Mesothelial cell of epicardium (in vitro differentiated cells): ENCODE results near the gene PLCB1. TPM values are rescaled to one million over a fixed set of nuclear protein-coding genes. Genes with fewer than 3 reads are reported as not detected.

Experiments used
- DNase-seq, 2 experiments: peaks; one replicate each; pipeline ENCODE4 v3.0.0; 2021; ENCODE audit warnings: low spot score in 2 of 2; ENCODE audit not compliant: unreplicated experiment in 2 of 2
- H3K27ac Mint-ChIP-seq: 2 replicates; pipeline ENCODE4 v1.8.0; 2021; ENCODE audit warnings: mixed read lengths
- H3K27me3 Mint-ChIP-seq: 2 replicates; pipeline ENCODE4 v1.8.0; 2021; ENCODE audit warnings: low read depth, mixed read lengths
- H3K36me3 Mint-ChIP-seq: 2 replicates; pipeline ENCODE4 v1.8.0; 2021; ENCODE audit warnings: mixed read lengths
- H3K4me1 Mint-ChIP-seq: 2 replicates; pipeline ENCODE4 v1.8.0; 2021; ENCODE audit warnings: mixed read lengths
- H3K4me3 Mint-ChIP-seq: 2 replicates; pipeline ENCODE4 v1.8.0; 2021; ENCODE audit warnings: mild to moderate bottlenecking, moderate library complexity, mixed read lengths
- H3K9me3 Mint-ChIP-seq: 2 replicates; pipeline ENCODE4 v1.8.0; 2021; ENCODE audit warnings: mixed read lengths
- total RNA-seq: library from RNA; stranded (reverse); gene quantifications from 3 replicates; pipeline ENCODE4 v1.2.1, GENCODE V29; 2021
- TF ChIP-seq, protein P1 (sequence below): fragments of 200-600 bp; sonication (generic); IDR thresholded peaks from one replicate; pipeline ENCODE4 v1.5.0; 2021; ENCODE audit warnings: antibody characterized with exemption; ENCODE audit not compliant: unreplicated experiment

The PLCB1 gene
- total RNA-seq, 1 donor from 2014 or later: 41.5 TPM

DNA sequence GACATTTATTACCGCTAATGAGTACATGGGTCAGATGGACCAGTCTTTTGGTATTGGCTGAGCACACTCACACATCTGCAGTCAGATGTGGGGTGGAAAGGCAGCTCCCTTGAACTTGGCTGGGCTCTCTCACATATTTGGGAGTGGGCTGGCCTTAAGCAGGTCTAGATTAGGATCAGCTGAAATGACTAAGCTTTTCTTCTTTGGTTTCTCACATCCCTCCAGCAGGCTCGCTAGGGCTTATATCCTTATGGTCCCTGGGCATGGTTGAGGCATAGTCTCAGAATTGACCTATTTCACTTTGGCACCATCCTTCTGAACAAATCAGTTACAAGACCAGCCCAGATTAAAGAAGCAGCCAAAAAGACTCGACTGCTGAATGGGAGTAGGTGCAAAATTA lies 14.4 kb upstream of the PLCB1 start:
- Mint-ChIP-seq H3K4me1 (peaks cover 23% of the 10 kb centered on the region), H3K36me3 (no peaks in the 10 kb centered on the region), H3K4me3 (no peak overlapping the region), H3K27ac (no peak overlapping the region), H3K9me3 (no peaks in the 10 kb centered on the region), H3K27me3 (no peaks in the 10 kb centered on the region)
- TF ChIP-seq, protein P1, sequence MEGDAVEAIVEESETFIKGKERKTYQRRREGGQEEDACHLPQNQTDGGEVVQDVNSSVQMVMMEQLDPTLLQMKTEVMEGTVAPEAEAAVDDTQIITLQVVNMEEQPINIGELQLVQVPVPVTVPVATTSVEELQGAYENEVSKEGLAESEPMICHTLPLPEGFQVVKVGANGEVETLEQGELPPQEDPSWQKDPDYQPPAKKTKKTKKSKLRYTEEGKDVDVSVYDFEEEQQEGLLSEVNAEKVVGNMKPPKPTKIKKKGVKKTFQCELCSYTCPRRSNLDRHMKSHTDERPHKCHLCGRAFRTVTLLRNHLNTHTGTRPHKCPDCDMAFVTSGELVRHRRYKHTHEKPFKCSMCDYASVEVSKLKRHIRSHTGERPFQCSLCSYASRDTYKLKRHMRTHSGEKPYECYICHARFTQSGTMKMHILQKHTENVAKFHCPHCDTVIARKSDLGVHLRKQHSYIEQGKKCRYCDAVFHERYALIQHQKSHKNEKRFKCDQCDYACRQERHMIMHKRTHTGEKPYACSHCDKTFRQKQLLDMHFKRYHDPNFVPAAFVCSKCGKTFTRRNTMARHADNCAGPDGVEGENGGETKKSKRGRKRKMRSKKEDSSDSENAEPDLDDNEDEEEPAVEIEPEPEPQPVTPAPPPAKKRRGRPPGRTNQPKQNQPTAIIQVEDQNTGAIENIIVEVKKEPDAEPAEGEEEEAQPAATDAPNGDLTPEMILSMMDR: no peak
- no peak for DNase-seq

DNA sequence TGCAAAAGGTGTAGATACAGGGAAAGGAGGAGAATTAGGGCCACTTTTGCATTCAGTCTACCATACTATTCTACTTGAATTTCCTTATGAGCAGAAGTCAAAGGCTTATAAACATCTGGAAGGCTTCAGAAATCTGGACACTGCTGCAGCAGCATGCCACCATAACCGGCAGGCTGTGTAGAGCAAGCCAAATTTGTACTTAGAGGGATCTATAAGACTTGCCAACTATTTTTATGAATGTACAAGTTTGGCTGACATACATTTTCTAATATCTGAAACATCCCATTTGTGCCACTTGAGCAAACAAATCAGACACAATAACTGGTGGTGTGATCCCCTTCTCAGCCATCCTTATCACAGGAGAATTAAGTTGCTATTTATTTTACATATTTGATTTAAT lies 14.0 kb upstream of the PLCB1 start:
- TF ChIP-seq, protein P1: no peak
- no peaks in the 10 kb centered on the region for H3K36me3 Mint-ChIP-seq
- H3K27ac Mint-ChIP-seq: no peak overlapping the region
- no peak for DNase-seq
- H3K4me3 Mint-ChIP-seq: no peak overlapping the region
- H3K9me3 Mint-ChIP-seq: no peaks in the 10 kb centered on the region
- H3K4me1 Mint-ChIP-seq: peaks cover 23% of the 10 kb centered on the region
- no peaks in the 10 kb centered on the region for H3K27me3 Mint-ChIP-seq

GRCh38 chr20:8118760-8119159 lies 13.3 kb upstream of the PLCB1 start:
- no peak overlapping the region for H3K4me3 Mint-ChIP-seq
- DNase-seq: no peak
- H3K9me3 Mint-ChIP-seq: no peaks in the 10 kb centered on the region
- no peaks in the 10 kb centered on the region for H3K36me3 Mint-ChIP-seq
- H3K27me3 Mint-ChIP-seq: no peaks in the 10 kb centered on the region
- no peak overlapping the region for H3K27ac Mint-ChIP-seq
- TF ChIP-seq, protein P1: no peak
- peaks cover 23% of the 10 kb centered on the region for H3K4me1 Mint-ChIP-seq

- H3K27ac Mint-ChIP-seq: no peak overlapping the region
- H3K4me3 Mint-ChIP-seq: no peak overlapping the region
- H3K9me3 Mint-ChIP-seq: no peaks in the 10 kb centered on the region
- no peak for DNase-seq
- H3K27me3 Mint-ChIP-seq: no peaks in the 10 kb centered on the region
- no peaks in the 10 kb centered on the region for H3K36me3 Mint-ChIP-seq
- H3K4me1 Mint-ChIP-seq: peaks cover 30% of the 10 kb centered on the region
- TF ChIP-seq, protein P1: no peak
Observed at GRCh38 chr20:8121666-8122065, 10.4 kb upstream of the PLCB1 start.

DNA sequence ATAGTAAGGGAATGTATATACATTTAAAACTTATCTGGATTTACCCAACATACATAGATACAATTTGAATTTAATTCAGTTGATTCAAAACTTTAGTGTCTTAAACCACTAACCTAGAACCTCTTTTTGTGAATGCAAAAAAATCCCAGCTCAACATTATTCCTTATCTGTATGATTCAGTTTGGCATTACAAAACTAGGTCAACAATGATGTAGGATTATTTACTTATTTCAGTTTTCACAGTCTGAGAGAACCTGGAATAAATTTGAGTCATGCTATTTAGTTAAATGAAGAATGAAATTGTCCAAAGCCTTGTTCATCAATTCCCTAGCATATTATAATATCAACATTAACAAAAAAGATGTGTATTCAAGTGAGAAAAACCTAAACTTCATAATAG lies 7.4 kb upstream of the PLCB1 start:
- Mint-ChIP-seq H3K4me3 (no peak overlapping the region), H3K27me3 (no peaks in the 10 kb centered on the region), H3K27ac (no peak overlapping the region), H3K36me3 (no peaks in the 10 kb centered on the region), H3K9me3 (no peaks in the 10 kb centered on the region), H3K4me1 (peaks cover 39% of the 10 kb centered on the region)
- DNase-seq: no peak
- TF ChIP-seq, protein P1: no peak

GRCh38 chr20:8126181-8126580 lies 5.9 kb upstream of the PLCB1 start:
- Mint-ChIP-seq H3K36me3 (no peaks in the 10 kb centered on the region), H3K27ac (no peak overlapping the region), H3K27me3 (peaks cover 2% of the 10 kb centered on the region), H3K9me3 (no peaks in the 10 kb centered on the region), H3K4me3 (no peak overlapping the region), H3K4me1 (peaks cover 39% of the 10 kb centered on the region)
- TF ChIP-seq, protein P1: no peak
- no peak for DNase-seq
